Hepatocyte (in vitro differentiated cells): ENCODE data around the gene SNRPD2. TPM values are rescaled to one million over a fixed set of nuclear protein-coding genes. Genes with fewer than 3 reads are reported as not detected.

Experiments
- DNase-seq: peaks from one replicate; pipeline ENCODE4 v3.0.0-alpha.2; 2016; ENCODE audit warnings: low spot score
- H2AFZ ChIP-seq: fragments of 200-600 bp; sonication (generic); 2 replicates; pipeline ENCODE4 v1.6.0; 2016; ENCODE audit warnings: antibody characterized with exemption, mild to moderate bottlenecking
- H3K27ac ChIP-seq: fragments of 200-600 bp; sonication (generic); 2 replicates; pipeline ENCODE4 v1.5.1; 2016; ENCODE audit warnings: mild to moderate bottlenecking
- H3K27me3 ChIP-seq: fragments of 200-600 bp; sonication (generic); 2 replicates; pipeline ENCODE4 v1.6.1; 2016
- H3K36me3 ChIP-seq: fragments of 200-600 bp; sonication (generic); replicated peaks from 2 replicates; pipeline ENCODE4 v1.5.1; 2016; ENCODE audit warnings: low read depth; ENCODE audit not compliant: insufficient read depth
- H3K4me1 ChIP-seq: fragments of 200-600 bp; sonication (generic); 2 replicates; pipeline ENCODE4 v1.5.1; 2016; ENCODE audit warnings: mild to moderate bottlenecking, moderate library complexity; ENCODE audit not compliant: insufficient read depth
- H3K4me2 ChIP-seq: fragments of 200-600 bp; sonication (generic); 2 replicates; pipeline ENCODE4 v1.6.0; 2016
- H3K4me3 ChIP-seq: fragments of 200-600 bp; sonication (generic); 2 replicates; pipeline ENCODE4 v1.5.1; 2016; ENCODE audit warnings: mild to moderate bottlenecking
- H3K79me2 ChIP-seq: fragments of 200-600 bp; sonication (generic); 2 replicates; pipeline ENCODE4 v1.6.0; 2017; ENCODE audit warnings: mild to moderate bottlenecking
- H3K9me2 ChIP-seq: fragments of 200-600 bp; sonication (generic); replicated peaks from 2 replicates; pipeline ENCODE4 v1.6.0; 2017; ENCODE audit warnings: mild to moderate bottlenecking; ENCODE audit not compliant: insufficient read depth
- H3K9me3 ChIP-seq: fragments of 200-600 bp; sonication (generic); 2 replicates; pipeline ENCODE4 v1.5.1; 2016; ENCODE audit warnings: low read depth, mild to moderate bottlenecking
- H4K20me1 ChIP-seq: fragments of 200-600 bp; sonication (generic); 2 replicates; pipeline ENCODE4 v1.6.0; 2016; ENCODE audit warnings: mild to moderate bottlenecking; ENCODE audit not compliant: insufficient read depth, poor library complexity, severe bottlenecking
- CTCF ChIP-seq: fragments of 200-600 bp; sonication (generic); IDR thresholded peaks from 2 replicates; pipeline ENCODE4 v1.5.1; 2016; ENCODE audit warnings: antibody characterized with exemption, mild to moderate bottlenecking; ENCODE audit not compliant: poor library complexity
- EZH2 ChIP-seq: fragments of 200-600 bp; sonication (generic); IDR thresholded peaks from 2 replicates; pipeline ENCODE4 v1.6.1; 2016; ENCODE audit warnings: antibody characterized with exemption, mild to moderate bottlenecking, borderline replicate concordance
- EZH2phosphoT487 ChIP-seq: fragments of 200-600 bp; sonication (generic); IDR thresholded peaks from one replicate; pipeline ENCODE4 v1.6.1; 2018; ENCODE audit warnings: antibody characterized with exemption, mild to moderate bottlenecking, low read depth, moderate library complexity; ENCODE audit not compliant: unreplicated experiment, severe bottlenecking
- WGBS: methylation state at CpG from one replicate; pipeline ENCODE4 v1.1.6; 2016; ENCODE audit warnings: low lambda C conversion rate; ENCODE audit errors: missing lambda C conversion rate; 5-methylcytosine and 5-hydroxymethylcytosine counted together
- polyA plus RNA-seq: library from polyadenylated mRNA; unstranded; fragments of >200 nt; fragmentation: Nextera tagmentation; extraction: Ambion mirVana; gene quantifications from 2 replicates; pipeline ENCODE4 v1.2.1, GENCODE V29; 2016
- total RNA-seq: library from RNA; depleted of rRNA; stranded (reverse); fragments of >200 nt; gene quantifications from 2 replicates; pipeline ENCODE4 v1.2.3, GENCODE V29; 2014

The SNRPD2 gene
- total and polyA plus RNA-seq, 2 experiments from 2014 or later: 149 to 478 TPM

GRCh38 chr19:45676851-45677263 is 14.9 kb downstream of the SNRPD2 start:
- Histone ChIP-seq H3K9me3 (no peaks in the 10 kb centered on the region), H3K4me3 (peak overlapping the region; percentile 23), H3K79me2 (no peaks in the 10 kb centered on the region), H3K4me1 (peaks cover 10% of the 10 kb centered on the region), H3K36me3 (no peaks in the 10 kb centered on the region), H4K20me1 (no peaks in the 10 kb centered on the region), H3K27me3 (no peaks in the 10 kb centered on the region), H3K9me2 (no peaks in the 10 kb centered on the region), H3K4me2 (peak overlapping the region; percentile 89), H2AFZ (peak overlapping the region; percentile 47), H3K27ac (peak overlapping the region; percentile 54)
- TF ChIP-seq EZH2: no peak
- no peak for TF ChIP-seq EZH2phosphoT487
- TF ChIP-seq CTCF: no peak
- 9% methylated on average over 19 of the region's 28 CpGs for WGBS
- peak; percentile 49 for DNase-seq

GRCh38 chr19:45674946-45675345 is 16.8 kb downstream of the SNRPD2 start:
- DNase-seq: no peak
- peaks cover 5% of the 10 kb centered on the region for H3K27me3 ChIP-seq
- no peak overlapping the region for H3K27ac ChIP-seq
- TF ChIP-seq EZH2 (no peak), CTCF (no peak), EZH2phosphoT487 (no peak)
- no peak overlapping the region for H3K4me2 ChIP-seq
- no peaks in the 10 kb centered on the region for H3K9me3 ChIP-seq
- no peaks in the 10 kb centered on the region for H3K36me3 ChIP-seq
- peaks cover 11% of the 10 kb centered on the region for H3K4me1 ChIP-seq
- H3K4me3 ChIP-seq: no peak overlapping the region
- no peaks in the 10 kb centered on the region for H3K9me2 ChIP-seq
- no peaks in the 10 kb centered on the region for H3K79me2 ChIP-seq
- WGBS: 84% methylated on average over 7 of the region's 7 CpGs
- H4K20me1 ChIP-seq: no peaks in the 10 kb centered on the region
- no peak overlapping the region for H2AFZ ChIP-seq

GRCh38 chr19:45670670-45671453 is 20.9 kb downstream of the SNRPD2 start:
- peak; percentile 90 for DNase-seq
- H3K4me2 ChIP-seq: peak overlapping the region; percentile 72
- no peak overlapping the region for H2AFZ ChIP-seq
- H3K36me3 ChIP-seq: no peaks in the 10 kb centered on the region
- H3K9me2 ChIP-seq: no peaks in the 10 kb centered on the region
- H3K27ac ChIP-seq: no peak overlapping the region
- H3K4me3 ChIP-seq: no peak overlapping the region
- TF ChIP-seq EZH2: no peak
- no peaks in the 10 kb centered on the region for H3K79me2 ChIP-seq
- peaks cover 9% of the 10 kb centered on the region for H3K27me3 ChIP-seq
- WGBS: 29% methylated on average over 25 of the region's 42 CpGs
- no peaks in the 10 kb centered on the region for H4K20me1 ChIP-seq
- peaks cover 12% of the 10 kb centered on the region for H3K4me1 ChIP-seq
- H3K9me3 ChIP-seq: no peaks in the 10 kb centered on the region

- DNase-seq: no peak
- no peaks in the 10 kb centered on the region for H3K79me2 ChIP-seq
- peak overlapping the region; percentile 87 for H3K27ac ChIP-seq
- H4K20me1 ChIP-seq: no peaks in the 10 kb centered on the region
- peak overlapping the region; percentile 95 for H2AFZ ChIP-seq
- H3K9me2 ChIP-seq: no peaks in the 10 kb centered on the region
- no peaks in the 10 kb centered on the region for H3K36me3 ChIP-seq
- peaks cover 12% of the 10 kb centered on the region for H3K4me1 ChIP-seq
- TF ChIP-seq CTCF: no peak
- peak; percentile 49 for TF ChIP-seq EZH2phosphoT487
- no peak for TF ChIP-seq EZH2
- H3K4me2 ChIP-seq: peak overlapping the region; percentile 97
- H3K9me3 ChIP-seq: no peaks in the 10 kb centered on the region
- H3K4me3 ChIP-seq: peak overlapping the region; percentile 80
- H3K27me3 ChIP-seq: peaks cover 9% of the 10 kb centered on the region
- WGBS: 3% methylated on average over 19 of the region's 19 CpGs
These were observed 23.3 kb downstream of the SNRPD2 start for GRCh38 chr19:45668342-45668871.
